Fibroblast of the aortic adventitia (primary cell): ENCODE results near the gene OR52K2. TPM values are rescaled to one million over a fixed set of nuclear protein-coding genes. Genes with fewer than 3 reads are reported as not detected.
"Not testable (repeated sequence)": the region's sequence is repeated elsewhere in the genome, so short reads cannot be mapped to it uniquely, and the experiment has no call there.

Source experiments
- DNase-seq: peaks from one replicate; pipeline ENCODE4 v3.0.0-alpha.2; 2010; ENCODE audit warnings: low read depth
- H3K4me3 ChIP-seq: 2 replicates; pipeline ENCODE4 v1.5.1; 2011; ENCODE audit warnings: low read depth, mild to moderate bottlenecking, control low read depth, low read length, moderate library complexity
- total RNA-seq: library from RNA; depleted of rRNA; stranded (reverse); fragments of >200 nt; gene quantifications from 2 replicates; pipeline ENCODE4 v1.2.3, GENCODE V29; 2012; ENCODE audit warnings: low replicate concordance
- TF ChIP-seq, protein P1 (sequence below): IDR thresholded peaks from 2 replicates; pipeline ENCODE4 v1.5.1; 2011; ENCODE audit warnings: mild to moderate bottlenecking, low read length, control low read depth, inconsistent platforms; ENCODE audit not compliant: insufficient read depth

OR52K2 gene
- total RNA-seq, 1 donor, result not detected

DNA sequence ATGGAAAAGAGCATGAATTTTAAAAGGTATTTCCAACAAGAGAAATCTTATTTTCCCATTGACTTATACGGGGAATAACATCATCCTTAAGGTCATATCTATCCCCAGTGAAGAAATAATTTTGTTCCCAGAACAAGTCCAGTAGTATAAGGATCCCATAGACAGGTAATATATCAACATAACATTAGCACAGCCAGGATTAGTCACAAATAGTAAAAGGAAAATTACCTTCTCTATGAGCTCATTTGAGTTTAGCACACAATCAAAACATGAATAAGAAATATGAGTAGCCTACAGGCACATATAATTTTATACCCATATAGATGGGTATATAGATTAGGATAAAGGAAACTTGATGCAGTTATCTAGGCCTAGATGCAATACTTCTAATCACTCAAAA, 30.5 kb downstream of the OR52K2 start:
- TF ChIP-seq, protein P1, sequence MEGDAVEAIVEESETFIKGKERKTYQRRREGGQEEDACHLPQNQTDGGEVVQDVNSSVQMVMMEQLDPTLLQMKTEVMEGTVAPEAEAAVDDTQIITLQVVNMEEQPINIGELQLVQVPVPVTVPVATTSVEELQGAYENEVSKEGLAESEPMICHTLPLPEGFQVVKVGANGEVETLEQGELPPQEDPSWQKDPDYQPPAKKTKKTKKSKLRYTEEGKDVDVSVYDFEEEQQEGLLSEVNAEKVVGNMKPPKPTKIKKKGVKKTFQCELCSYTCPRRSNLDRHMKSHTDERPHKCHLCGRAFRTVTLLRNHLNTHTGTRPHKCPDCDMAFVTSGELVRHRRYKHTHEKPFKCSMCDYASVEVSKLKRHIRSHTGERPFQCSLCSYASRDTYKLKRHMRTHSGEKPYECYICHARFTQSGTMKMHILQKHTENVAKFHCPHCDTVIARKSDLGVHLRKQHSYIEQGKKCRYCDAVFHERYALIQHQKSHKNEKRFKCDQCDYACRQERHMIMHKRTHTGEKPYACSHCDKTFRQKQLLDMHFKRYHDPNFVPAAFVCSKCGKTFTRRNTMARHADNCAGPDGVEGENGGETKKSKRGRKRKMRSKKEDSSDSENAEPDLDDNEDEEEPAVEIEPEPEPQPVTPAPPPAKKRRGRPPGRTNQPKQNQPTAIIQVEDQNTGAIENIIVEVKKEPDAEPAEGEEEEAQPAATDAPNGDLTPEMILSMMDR, result no peak
- DNase-seq, result no peak
- no peak overlapping the region for H3K4me3 ChIP-seq

DNA sequence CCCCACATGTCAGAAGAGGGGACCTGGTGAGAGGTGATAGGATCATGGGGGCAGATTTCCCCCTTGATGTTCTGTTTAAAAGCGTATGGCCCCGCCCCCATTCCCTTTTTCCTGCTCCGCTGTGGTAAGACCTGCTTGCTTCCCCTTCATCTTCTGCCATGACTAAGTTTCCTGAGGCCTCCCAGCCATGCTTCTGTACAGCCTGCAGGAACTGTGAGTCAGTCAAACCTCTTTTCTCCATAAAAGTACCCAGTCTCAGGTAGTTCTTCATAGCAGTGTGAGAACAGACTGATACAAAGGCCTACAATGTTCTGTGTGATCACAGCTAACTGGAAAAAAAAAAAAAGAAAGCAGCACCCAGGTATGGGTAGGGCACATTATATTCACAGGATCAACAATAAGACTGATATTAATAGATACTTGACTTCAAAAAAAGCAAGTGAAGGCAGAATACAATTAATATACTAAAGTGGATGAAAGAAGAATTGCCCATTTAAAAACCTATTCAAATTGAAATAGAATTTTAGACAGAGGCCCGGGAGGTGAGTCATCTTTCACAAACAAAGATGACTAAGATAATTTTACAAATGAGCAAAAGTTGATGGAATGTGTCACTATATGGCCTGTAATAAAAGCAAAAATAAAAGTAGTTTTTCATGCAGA, 31.6 kb downstream of the OR52K2 start:
- TF ChIP-seq, protein P1, result no peak
- DNase-seq, result peak; percentile 16
- H3K4me3 ChIP-seq, result no peak overlapping the region

DNA sequence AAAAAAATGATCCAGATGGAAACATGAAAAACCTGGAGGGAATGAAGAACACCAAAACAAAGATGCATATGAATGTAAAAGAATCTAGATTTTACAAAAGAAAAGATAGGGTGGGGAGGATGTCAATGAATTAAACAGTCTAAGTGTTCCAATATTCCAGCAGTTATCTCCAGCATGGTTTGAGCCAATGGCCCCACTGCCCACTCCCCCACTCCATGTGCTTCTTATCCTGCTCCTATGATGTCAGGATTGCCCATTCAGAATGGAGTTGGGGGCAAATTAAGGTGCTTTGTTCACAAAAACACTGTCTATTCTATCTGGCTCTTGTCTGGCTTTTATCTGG, 32.1 kb downstream of the OR52K2 start:
- TF ChIP-seq, protein P1, result no peak
- DNase-seq, result no peak
- H3K4me3 ChIP-seq, result no peak overlapping the region

DNA sequence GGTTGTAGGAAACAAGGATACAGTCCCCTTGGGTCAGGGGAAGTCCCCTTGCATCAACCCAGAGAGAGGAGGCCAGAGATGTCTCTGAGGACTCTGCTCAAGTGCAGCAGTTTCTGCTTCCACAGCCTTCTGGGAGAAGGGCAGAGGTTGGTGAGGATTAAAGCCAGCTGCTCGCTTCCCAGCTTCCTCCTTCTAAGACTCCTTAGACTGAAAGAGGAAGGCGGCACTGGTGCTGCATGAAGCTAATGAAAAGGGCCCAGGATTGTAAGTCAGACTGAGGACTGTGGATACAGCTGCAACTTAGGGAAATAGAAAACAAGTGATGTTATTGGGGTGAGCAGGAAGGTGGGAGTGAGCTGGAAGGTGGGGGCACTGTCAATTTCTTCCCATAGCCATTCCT, 33.4 kb downstream of the OR52K2 start, which contains the start of gene OR52K1:
TSS of gene OR52K1 (plus strand) at position 202 of the 400 bp plus-strand sequence. CDS start 6,255 bp downstream, outside the sequence.
- DNase-seq, result no peak
- TF ChIP-seq, protein P1, result no peak
- H3K4me3 ChIP-seq, result no peak within 1 kb of the TSS

DNA sequence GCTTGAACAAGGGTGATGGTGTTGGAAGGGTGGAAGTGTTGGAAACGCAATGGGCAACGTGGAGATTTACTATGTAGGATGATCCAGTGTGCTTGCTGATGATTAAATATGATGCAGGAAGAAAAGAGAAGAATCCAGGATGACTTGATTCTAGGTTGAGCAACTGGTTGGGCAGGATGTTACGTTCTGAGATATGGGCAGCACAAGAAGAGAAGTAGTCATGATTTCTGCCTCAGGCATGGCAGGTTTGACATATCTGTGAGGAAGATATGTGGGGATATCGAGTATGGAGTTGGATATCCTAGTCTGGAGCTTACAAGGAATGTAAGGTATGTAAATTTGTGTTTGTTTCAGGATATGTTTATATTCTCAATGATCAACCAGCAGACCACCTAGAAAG, 35.2 kb downstream of the OR52K2 start:
- DNase-seq, result no peak

DNA sequence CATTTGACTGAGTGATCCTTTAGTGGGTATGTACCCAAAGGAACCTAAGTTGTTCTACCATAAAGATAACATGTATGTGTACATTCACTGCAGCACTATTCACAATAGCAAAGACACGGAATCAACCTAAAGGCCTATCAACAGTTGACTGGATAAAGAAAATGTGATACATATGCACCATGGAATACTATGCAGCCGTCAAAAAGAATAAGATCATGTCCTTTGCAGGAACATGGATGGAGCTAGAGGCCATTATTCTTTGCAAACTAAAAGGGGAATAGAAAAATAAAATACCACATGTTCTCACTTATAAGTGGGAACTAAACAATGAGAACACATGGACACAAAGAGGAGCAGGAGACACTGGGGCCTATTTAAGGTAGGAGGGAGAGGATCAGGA, 42.3 kb downstream of the OR52K2 start:
- not testable (repeated sequence) for DNase-seq, H3K4me3 ChIP-seq

More for the DNA sequence above, 35.2 kb downstream of the OR52K2 start:
- H3K4me3 ChIP-seq, result no peak overlapping the region
- TF ChIP-seq, protein P1, result no peak

DNA sequence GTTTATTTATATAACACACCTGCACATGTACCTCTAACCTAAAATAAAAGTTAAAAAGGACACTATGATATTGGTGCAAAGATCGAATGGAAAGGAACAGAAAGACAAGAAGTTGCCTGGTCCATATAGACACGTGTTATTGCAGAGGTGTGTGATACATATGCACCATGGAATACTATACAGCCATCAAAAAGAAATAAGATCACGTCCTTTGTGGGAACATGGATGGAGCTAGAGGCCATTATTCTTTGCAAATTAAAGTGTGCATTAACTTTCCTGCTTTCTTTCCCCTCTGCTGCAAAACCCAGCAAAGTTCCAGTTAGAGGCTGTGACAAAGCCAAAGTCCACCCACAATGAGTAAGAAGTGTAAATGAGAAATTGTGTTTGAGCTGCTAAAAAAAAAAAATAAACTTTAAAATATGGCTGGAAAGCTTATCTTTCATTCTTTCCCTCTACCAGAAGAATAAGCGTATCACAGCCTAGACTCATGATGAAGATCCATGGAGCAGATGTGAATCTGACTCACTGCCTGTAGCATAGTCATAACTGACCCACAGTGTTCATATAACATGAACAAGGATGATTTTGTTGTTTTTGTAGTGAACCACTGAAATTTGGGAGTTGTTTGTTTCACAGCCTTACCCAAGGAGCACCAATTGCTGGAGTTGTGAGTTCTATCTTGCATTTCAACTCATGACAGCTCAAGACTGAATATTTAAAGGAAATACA, 42.9 kb downstream of the OR52K2 start:
- TF ChIP-seq, protein P1, result no peak
- H3K4me3 ChIP-seq, result no peak overlapping the region
- peak; percentile 5 for DNase-seq
